ENCODE results near the gene ZNF699. TPM values are rescaled to one million over a fixed set of nuclear protein-coding genes. Genes with fewer than 3 reads are reported as not detected.

ZNF699 gene
- total RNA-seq, 1 experiment from 2014 or later = 4.2 TPM

DNA sequence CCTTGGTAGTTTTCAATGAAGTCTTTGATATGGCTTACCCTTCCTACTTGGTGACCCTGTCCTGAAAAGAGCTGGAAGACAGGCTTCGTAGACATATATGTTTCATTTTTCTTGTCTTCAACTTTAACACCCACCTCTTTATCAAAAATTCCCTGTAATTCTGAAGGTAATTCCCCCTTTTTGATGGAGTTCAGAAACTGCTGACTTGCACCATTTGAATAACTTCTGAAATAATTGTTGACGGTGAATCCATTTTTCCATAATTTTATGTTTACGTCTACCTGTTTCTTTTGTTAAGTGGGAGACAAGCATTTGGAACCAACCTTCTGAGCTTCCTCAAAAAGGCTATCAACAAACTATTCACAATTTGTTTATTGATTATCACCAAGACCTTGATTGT, 38.6 kb upstream of the ZNF699 start:
- no peak for DNase-seq
- Histone ChIP-seq H3K23ac (ENCODE audit: insufficient read length, low read depth, low read length) (no peak overlapping the region), H3T11ph (ENCODE audit: low read length) (no peak overlapping the region), H4K5ac (ENCODE audit: insufficient read length, low read depth, low read length) (no peak overlapping the region), H2BK5ac (ENCODE audit: insufficient read length, low read length) (no peak overlapping the region), H3K56ac (ENCODE audit: insufficient read length, low read depth, low read length) (no peak overlapping the region), H3K23me2 (ENCODE audit: insufficient read length, low read depth, low read length, poor library complexity, severe bottlenecking) (no peaks in the 10 kb centered on the region), H2BK120ac (ENCODE audit: low read depth, low read length, poor library complexity, severe bottlenecking) (no peak overlapping the region), H4K20me1 (ENCODE audit: control insufficient read depth, insufficient read depth, insufficient read length) (no peaks in the 10 kb centered on the region), H3K4me1 (ENCODE audit: insufficient read depth, low read length) (no peaks in the 10 kb centered on the region), H2AK5ac (ENCODE audit: insufficient read length, low read length) (no peak overlapping the region), H3K4me2 (ENCODE audit: insufficient read depth, insufficient read length, low read length) (no peak overlapping the region), H3K4ac (ENCODE audit: low read depth, low read length) (no peak overlapping the region), H2BK12ac (ENCODE audit: insufficient read length, low read depth, low read length) (no peak overlapping the region), H3K14ac (ENCODE audit: insufficient read depth, low read length) (no peak overlapping the region), H3K9me3 (ENCODE audit: control insufficient read depth, low read depth, low read length) (peaks cover 82% of the 10 kb centered on the region), H3K9ac (ENCODE audit: extremely low read depth, insufficient read length, low read length) (no peak overlapping the region), H3K27me3 (ENCODE audit: insufficient read depth, low read length) (no peaks in the 10 kb centered on the region), H3K18ac (ENCODE audit: insufficient read length, low read depth, low read length) (no peak overlapping the region), H4K91ac (ENCODE audit: insufficient read length, low read depth, low read length) (no peak overlapping the region), H3K27ac (ENCODE audit: insufficient read length, low read depth, low read length) (no peak overlapping the region), H2BK15ac (ENCODE audit: low read depth, low read length) (no peak overlapping the region), H2AFZ (ENCODE audit: low read length) (no peak overlapping the region), H3K79me2 (ENCODE audit: insufficient read depth, low read length) (no peaks in the 10 kb centered on the region), H2BK20ac (ENCODE audit: low read depth, low read length, poor library complexity, severe bottlenecking) (no peak overlapping the region), H3K79me1 (ENCODE audit: insufficient read depth, low read depth, low read length, poor library complexity, severe bottlenecking) (no peaks in the 10 kb centered on the region), H4K8ac (replicated peaks; ENCODE audit: insufficient read length, low read depth, low read length) (no peak overlapping the region)
- Mint-ChIP-seq H3K4me3 (no peak overlapping the region), H3K36me3 (ENCODE audit: insufficient read depth in 1 of 3, low read depth in 3 of 3) (peaks cover 75 to 86% (median 75%) of the 10 kb centered on the region in 3 experiments), H3K27me3 (ENCODE audit: low read depth) (no peaks in the 10 kb centered on the region; the same call in 1 of the 2 replicates), H3K27ac (no peak overlapping the region), H3K4me1 (no peaks in the 10 kb centered on the region), H3K9me3 (peaks cover 85 to 93% of the 10 kb centered on the region in 2 experiments)
- TF ChIP-seq, protein P1, sequence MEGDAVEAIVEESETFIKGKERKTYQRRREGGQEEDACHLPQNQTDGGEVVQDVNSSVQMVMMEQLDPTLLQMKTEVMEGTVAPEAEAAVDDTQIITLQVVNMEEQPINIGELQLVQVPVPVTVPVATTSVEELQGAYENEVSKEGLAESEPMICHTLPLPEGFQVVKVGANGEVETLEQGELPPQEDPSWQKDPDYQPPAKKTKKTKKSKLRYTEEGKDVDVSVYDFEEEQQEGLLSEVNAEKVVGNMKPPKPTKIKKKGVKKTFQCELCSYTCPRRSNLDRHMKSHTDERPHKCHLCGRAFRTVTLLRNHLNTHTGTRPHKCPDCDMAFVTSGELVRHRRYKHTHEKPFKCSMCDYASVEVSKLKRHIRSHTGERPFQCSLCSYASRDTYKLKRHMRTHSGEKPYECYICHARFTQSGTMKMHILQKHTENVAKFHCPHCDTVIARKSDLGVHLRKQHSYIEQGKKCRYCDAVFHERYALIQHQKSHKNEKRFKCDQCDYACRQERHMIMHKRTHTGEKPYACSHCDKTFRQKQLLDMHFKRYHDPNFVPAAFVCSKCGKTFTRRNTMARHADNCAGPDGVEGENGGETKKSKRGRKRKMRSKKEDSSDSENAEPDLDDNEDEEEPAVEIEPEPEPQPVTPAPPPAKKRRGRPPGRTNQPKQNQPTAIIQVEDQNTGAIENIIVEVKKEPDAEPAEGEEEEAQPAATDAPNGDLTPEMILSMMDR (conservative IDR thresholded peaks at IDR 0.05) = no peak
- WGBS (ENCODE audit: extremely low coverage, insufficient read length, low lambda C conversion rate) = no CpG with 5 or more reads among the region's 3 CpGs
